Measurements from ENCODE around the gene SP9.
"Not testable (repeated sequence)": the region's sequence is repeated elsewhere in the genome, so short reads cannot be mapped to it uniquely, and the experiment has no call there.

Gene SP9

DNA sequence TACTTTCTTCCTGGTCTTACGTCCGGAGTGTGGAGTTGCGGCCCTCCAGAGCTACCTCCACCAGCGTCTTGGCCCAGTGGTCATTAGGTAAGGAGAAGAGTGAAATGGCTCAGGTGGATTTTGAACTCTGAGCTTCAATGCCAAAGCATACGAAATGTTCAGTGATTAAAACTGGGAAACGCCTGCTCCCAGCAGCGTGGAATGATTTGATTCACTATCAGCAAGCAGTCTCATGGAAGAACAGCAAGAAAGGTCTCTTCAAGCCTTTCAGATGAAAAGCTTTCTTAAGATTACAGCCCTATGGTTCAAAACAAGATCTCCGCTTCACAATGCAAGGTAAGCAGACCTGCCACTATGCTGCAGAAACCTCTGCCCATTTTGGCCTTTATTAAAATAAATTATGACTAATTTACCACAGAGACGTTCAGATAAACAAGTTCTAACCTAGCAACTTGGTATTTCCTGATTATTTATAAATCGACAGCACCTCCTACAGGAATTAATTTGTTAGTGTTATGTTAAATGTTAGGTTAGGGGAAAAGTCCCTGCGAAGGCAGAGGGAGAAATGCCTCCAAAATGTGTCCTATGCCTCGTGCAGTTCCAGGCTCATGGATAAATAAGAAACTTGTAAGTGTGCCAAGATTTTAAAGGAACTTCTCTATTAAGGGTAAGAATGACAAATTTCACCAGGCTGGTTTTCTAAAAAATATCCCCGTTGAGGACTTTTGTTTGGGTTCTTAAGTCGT is 10.1 kb downstream of the SP9 start:
- DNase-seq: no peak

DNA sequence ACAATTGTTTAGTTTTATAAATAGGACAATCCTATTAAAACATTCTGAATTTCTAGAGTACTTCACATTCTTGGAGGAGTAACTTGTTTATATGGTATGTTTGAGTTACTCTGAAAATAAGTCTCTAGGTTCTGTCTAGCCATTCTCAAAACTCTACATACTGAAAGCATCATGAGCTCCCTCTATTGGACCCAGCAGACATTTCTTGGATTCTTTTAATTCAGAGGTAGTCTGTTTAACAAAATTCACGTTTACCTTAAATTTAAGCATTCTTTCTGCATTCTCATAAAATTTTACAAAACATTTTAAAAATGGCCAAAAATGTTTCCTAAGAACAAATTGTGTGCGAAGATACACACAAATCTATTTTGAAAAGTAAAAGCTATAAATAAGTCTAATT is 15.3 kb downstream of the SP9 start:
- no peak for DNase-seq

GRCh38 chr2:174350593-174351181 is 15.9 kb downstream of the SP9 start:
- no peak for DNase-seq

DNA sequence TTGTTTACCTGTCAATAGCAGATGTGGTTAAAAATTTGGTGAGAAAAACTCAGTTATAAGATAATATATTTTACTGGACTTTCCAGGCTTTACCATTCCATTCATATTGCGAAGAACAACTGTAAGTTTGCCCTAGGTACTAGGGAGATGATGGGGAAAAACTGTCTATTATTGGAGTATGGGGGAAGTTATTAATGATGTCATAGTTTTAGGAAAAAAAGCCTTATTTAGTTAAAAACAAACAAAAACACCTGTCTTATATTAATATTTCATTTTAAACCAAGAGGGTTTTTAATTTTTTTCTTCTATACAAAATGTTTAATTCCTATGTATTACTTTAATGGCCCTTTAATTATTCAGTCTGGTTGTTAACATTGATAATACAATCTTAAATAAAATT is 18.2 kb downstream of the SP9 start:
- no peak for DNase-seq

DNA sequence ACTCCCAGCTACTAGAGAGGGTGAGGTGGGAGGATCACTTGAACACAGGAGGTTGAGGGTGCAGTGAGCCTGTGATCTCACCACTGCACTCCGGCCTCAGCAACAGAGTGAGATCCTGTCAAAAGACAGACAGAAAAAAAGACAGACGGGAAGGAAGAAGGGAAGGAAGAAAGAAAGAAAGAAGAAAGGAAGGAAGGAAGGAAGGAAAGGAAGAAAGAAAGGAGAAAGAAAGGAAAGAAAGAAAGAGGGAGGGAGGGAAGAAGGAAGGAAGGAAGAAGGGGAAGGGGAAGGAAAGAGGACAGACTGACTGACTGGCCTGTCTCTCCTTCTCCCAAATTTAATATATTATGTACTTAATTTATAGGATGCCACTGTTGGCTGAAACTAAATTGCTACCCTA is 21.6 kb downstream of the SP9 start:
- no peak for DNase-seq

GRCh38 chr2:174359663-174360062 is 24.9 kb downstream of the SP9 start:
- not testable (repeated sequence) for DNase-seq

- DNase-seq: no peak
Measured at GRCh38 chr2:174362949-174363348, 28.2 kb downstream of the SP9 start.

DNA sequence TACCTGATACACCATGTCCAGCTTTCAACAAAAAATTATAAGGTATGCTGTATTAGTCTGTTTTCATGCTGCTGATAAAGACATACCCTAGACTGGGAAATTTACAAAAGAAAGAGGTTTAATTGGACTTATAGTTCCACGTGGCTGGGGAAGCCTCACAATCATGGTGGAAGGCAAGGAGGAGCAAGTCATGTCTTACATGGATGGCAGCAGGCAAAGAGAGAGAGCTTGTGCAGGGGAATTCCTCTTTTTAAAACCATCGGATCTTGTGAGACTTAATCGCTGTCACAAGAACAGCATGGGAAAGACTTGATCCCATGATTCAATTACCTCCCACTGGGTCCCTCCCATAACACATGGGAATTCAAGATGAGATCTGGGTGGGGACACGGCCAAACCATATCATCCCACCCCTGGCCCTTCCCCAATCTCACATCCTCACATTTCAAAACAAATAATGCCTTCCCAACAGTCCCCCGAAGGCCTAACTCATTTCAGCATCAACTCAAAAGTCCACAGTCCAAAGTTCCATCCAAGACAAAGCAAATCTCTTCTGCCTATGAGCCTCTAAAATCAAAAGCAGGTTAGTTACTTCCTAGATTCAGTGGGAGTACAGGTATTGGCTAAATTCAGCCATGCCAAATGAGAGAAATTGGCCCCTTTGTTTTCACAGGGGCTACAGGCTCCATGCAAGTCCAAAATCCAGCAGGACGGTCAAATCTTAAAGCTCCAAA is 28.9 kb downstream of the SP9 start:
- DNase-seq: not testable (repeated sequence)

DNA sequence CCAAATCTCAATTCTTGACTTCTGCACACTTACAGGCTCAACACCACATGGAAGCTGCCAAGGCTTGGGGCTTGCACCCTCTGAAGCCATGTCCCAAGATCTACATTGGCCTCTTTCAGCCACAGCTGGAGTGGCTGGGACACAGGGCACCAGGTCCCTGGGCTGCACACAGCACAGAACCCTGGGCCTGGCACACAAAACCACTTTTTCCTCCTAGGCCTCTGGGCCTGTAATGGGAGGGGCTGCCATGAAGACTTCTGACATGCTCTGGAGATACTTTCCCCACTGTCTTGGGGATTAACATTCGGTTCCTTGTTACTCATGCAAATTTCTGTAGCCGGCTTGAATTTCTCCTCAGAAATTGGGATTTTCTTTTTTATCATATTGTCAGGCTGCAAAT is 29.9 kb downstream of the SP9 start:
- DNase-seq: no peak

DNA sequence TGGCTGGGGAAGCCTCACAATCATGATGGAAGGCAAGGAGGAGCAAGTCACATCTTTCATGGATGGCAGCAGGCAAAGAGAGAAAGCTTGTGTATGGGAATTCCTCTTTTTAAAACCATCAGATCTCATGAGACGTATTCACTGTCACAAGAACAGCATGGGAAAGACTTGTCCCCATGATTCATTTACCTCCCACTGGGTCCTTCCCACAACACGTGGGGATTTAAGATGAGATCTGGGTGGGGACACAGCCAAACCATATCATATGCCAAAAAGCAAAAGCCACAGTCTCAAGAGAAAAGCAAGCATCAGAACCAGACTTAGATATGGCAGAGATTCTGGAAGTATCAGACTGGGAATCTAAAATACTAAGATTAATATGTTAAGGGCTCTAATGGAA is 30.8 kb downstream of the SP9 start:
- DNase-seq: no peak

DNA sequence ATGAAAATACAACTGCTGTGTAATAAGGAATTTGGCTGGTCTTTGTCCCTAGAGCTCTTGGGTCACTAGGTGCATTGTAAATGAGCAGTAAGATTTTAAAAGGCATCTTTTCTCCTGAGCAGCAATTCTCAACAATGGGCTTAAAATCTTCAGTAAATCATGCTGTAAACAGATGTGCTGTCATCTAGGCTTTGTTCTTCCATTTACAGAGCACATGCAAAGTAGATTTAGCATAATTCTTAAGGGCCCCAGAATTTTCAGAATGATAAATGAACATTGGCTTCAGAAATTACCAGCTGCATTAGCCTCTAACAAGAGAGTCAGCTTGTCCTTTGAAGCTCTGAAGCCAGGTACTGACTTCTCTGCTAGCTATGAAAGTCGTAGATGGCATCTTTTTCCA is 33.9 kb downstream of the SP9 start:
- no peak for DNase-seq

- no peak for DNase-seq
Measured at GRCh38 chr2:174376967-174377366, 42.2 kb downstream of the SP9 start.

DNA sequence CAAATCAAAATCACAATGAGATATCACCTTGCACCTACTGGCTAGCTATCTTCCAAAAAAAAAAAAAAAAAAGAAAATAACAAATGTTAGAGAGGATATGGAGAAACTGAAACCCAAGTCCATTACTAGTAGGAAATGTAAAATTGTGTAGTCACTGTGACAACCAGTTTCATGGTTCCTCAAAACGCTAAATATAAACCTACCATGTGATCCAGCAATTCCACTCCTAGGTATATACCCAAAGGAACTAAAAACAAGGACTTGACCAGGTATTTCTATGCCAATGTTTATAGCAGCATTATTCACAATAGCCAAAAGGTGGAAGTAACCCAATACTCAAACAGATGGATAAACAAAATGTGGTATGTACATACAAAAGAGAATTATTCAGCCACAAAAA is 49.0 kb downstream of the SP9 start:
- DNase-seq: no peak

- no peak for DNase-seq
Measured at GRCh38 chr2:174385201-174385600, 50.4 kb downstream of the SP9 start.

Measured in effector CD8-positive, alpha-beta T cell (primary cell).